ENCODE data around the gene GLDN. TPM values are rescaled to one million over a fixed set of nuclear protein-coding genes. Genes with fewer than 3 reads are reported as not detected.

Gene GLDN
- polyA plus RNA-seq, 2 of the 4 experiments (the other 2 are of a cell fraction) = 0.03 to 0.25 TPM

GRCh38 chr15:51299187-51300015 is 42.1 kb upstream of the GLDN start (continued):
- TF ChIP-seq USF2 (IDR thresholded peaks at IDR 0.05) (no peak), RAD21 (conservative IDR thresholded peaks at IDR 0.05 in 1 of 2, IDR thresholded peaks at IDR 0.05 in 1 of 2) (no peak), JUN (IDR thresholded peaks at IDR 0.05) (no peak), MAX (IDR thresholded peaks at IDR 0.05) (no peak)

GRCh38 chr15:51302480-51302879 is 39.0 kb upstream of the GLDN start:
- FAIRE-seq (no peak), ATAC-seq (no peak; a peak in 1 of 6 replicates), DNase-seq (ENCODE audit: low read depth in 1 of 2, low spot score in 1 of 2) (no peak)
- H3K27ac ChIP-seq = no peak overlapping the region
- no peak for TF ChIP-seq ZSCAN20 (CRISPR knock-in tag; IDR thresholded peaks at IDR 0.05)
- TF ChIP-seq JUNB (IDR thresholded peaks at IDR 0.05) = no peak
- TF ChIP-seq FOXS1 (CRISPR knock-in tag; IDR thresholded peaks at IDR 0.05) = no peak
- TF ChIP-seq KDM5A (IDR thresholded peaks at IDR 0.05) = no peak
- TF ChIP-seq ZNF302 (CRISPR knock-in tag; IDR thresholded peaks at IDR 0.05) = no peak
- TF ChIP-seq MYC (IDR thresholded peaks at IDR 0.05; ENCODE audit: borderline replicate concordance, low read length) = no peak
- TF ChIP-seq E2F6 (IDR thresholded peaks at IDR 0.05; ENCODE audit: borderline replicate concordance, low read depth) = no peak
- TF ChIP-seq CHD4 (IDR thresholded peaks at IDR 0.05; ENCODE audit: borderline replicate concordance) = no peak
- no peak for TF ChIP-seq KDM1A (IDR thresholded peaks at IDR 0.05; ENCODE audit: low read depth)
- TF ChIP-seq HOXA7 (CRISPR knock-in tag; IDR thresholded peaks at IDR 0.05) = no peak
- TF ChIP-seq RARB (CRISPR knock-in tag; IDR thresholded peaks at IDR 0.05) = no peak
- no peak for TF ChIP-seq ESRRA (IDR thresholded peaks at IDR 0.05; ENCODE audit: borderline replicate concordance, low read length)
- no peak for TF ChIP-seq ATOH8 (CRISPR knock-in tag; IDR thresholded peaks at IDR 0.05; ENCODE audit: low read depth)
- 41% methylated on average over 6 of the region's 6 CpGs for WGBS (ENCODE audit: missing lambda C conversion rate)
- CTCF ChIA-PET = interaction anchor here (0.7 to 9.2 kb wide), 2 partner anchors 18 to 110 kb away, joined by 4 to 81 read pairs; no protein-coding TSS in a partner anchor
- H3K4me3 ChIP-seq = no peak overlapping the region
- no peaks in the 10 kb centered on the region for H3K4me1 ChIP-seq
- H3K4me2 ChIP-seq = no peak overlapping the region
- POLR2A ChIA-PET = no interaction called here
- no peaks in the 10 kb centered on the region for H3K9me3 ChIP-seq

GRCh38 chr15:51303462-51303980 is 37.9 kb upstream of the GLDN start:
- DNase-seq (ENCODE audit: low read depth in 1 of 2, low spot score in 1 of 2) (no peak), FAIRE-seq (no peak), ATAC-seq (no peak)
- POLR2A ChIA-PET = no interaction called here
- no peaks in the 10 kb centered on the region for H3K9me3 ChIP-seq
- CTCF ChIA-PET = interaction anchor here (0.6 to 9.2 kb wide), 4 partner anchors 11 to 78 kb away, joined by 3 to 81 read pairs (median 4); no protein-coding TSS in a partner anchor
- H3K4me3 ChIP-seq = no peak overlapping the region
- WGBS (ENCODE audit: missing lambda C conversion rate) = 20% methylated on average over 2 of the region's 2 CpGs
- no peaks in the 10 kb centered on the region for H3K4me1 ChIP-seq
- no peak overlapping the region for H3K27ac ChIP-seq
- no peak overlapping the region for H3K4me2 ChIP-seq
- TF ChIP-seq JUNB (IDR thresholded peaks at IDR 0.05) = no peak
- TF ChIP-seq FOSB (CRISPR knock-in tag; IDR thresholded peaks at IDR 0.05) = no peak
- TF ChIP-seq RAD21 (conservative IDR thresholded peaks at IDR 0.05 in 1 of 2, IDR thresholded peaks at IDR 0.05 in 1 of 2) = no peak
- TF ChIP-seq CEBPB (IDR thresholded peaks at IDR 0.05) = no peak
- TF ChIP-seq RCOR1 (IDR thresholded peaks at IDR 0.05; ENCODE audit: low read depth, low read length) = no peak
- TF ChIP-seq EHMT2 (IDR thresholded peaks at IDR 0.05; ENCODE audit: low read depth) = no peak
- TF ChIP-seq CHD4 (IDR thresholded peaks at IDR 0.05; ENCODE audit: borderline replicate concordance) = no peak
- TF ChIP-seq BCL3 (IDR thresholded peaks at IDR 0.05) = no peak
